HCT116 (cell line): ENCODE data around the gene COMMD6. TPM values are rescaled to one million over a fixed set of nuclear protein-coding genes. Genes with fewer than 3 reads are reported as not detected.
A peak's percentile ranks its signal among the peaks of the same experiment; 100 is the strongest.

ENCODE experiments used
- ATAC-seq: fragments of 200-7000 bp; cut with Tn5 transposase; 2 replicates; pipeline ENCODE4 v1.9.1; 2020; ENCODE audit warnings: mild to moderate bottlenecking, moderate library complexity
- BruUV-seq: library from RNA; stranded (reverse); fragments of 400-500 nt; replicated peaks from 2 replicates; lab custom pipeline; 2021; lab: Mats Ljungman, UMichigan
- CTCF ChIA-PET: fragments of 300-600 bp; sonication (Branson Sonifier 250); formaldehyde crosslinking; loops from one replicate; lab custom pipeline; 2021; ENCODE audit warnings: antibody characterized with exemption; lab: Charles Lee
- POLR2A ChIA-PET: fragments of 300-600, 350-600 bp; sonication (Branson Sonifier 250); formaldehyde crosslinking; loops from one replicate; lab custom pipeline; 2021; ENCODE audit warnings: antibody characterized with exemption; lab: Charles Lee
- RAD21 ChIA-PET, 2 experiments: fragments of 300-600 bp; sonication (Branson Sonifier 250); formaldehyde crosslinking; loops; one replicate each; lab custom pipeline; 2023; ENCODE audit warnings: low total read pairs in 2 of 2; ENCODE audit not compliant: uncharacterized antibody in 2 of 2, unreplicated experiment in 2 of 2, low non-redundant PET in 1 of 2; lab: Charles Lee
- DNase-seq: peaks from one replicate; pipeline ENCODE4 v3.0.0-alpha.2; 2010; ENCODE audit warnings: low read depth, low spot score
- H2AFZ ChIP-seq: fragments of 200-600 bp; shearing (Covaris generic), sonication (generic); 2 replicates; pipeline ENCODE4 v1.6.1; 2017; ENCODE audit warnings: low read depth, mixed run types, mixed read lengths, antibody characterized with exemption, low read length; ENCODE audit not compliant: poor library complexity, severe bottlenecking
- H3K27ac ChIP-seq: 2 replicates; pipeline ENCODE4 v1.5.1; 2012; ENCODE audit warnings: low read depth, low read length
- H3K27me3 ChIP-seq: fragments of 200-600 bp; sonication (generic); 2 replicates; pipeline ENCODE4 v1.6.1; 2016; ENCODE audit warnings: mixed run types, low read length, mixed read lengths; ENCODE audit not compliant: insufficient read depth
- H3K36me3 ChIP-seq, 2 experiments: fragments of 200-500 bp in 1 of 2; fragments of 200-600 bp in 1 of 2; sonication (Bioruptor generic) in 1 of 2; sonication (generic) in 1 of 2; 2 replicates each; pipeline versions ENCODE4 v1.5.1 to v1.6.1; 2014 to 2016; ENCODE audit warnings: low read length in 2 of 2, inconsistent platforms in 1 of 2, mixed read lengths in 1 of 2, mixed run types in 1 of 2; ENCODE audit not compliant: insufficient read depth in 2 of 2, control insufficient read depth in 1 of 2
- H3K4me1 ChIP-seq, 2 experiments: fragments of 200-600 bp in 1 of 2; sonication (generic) in 1 of 2; 2 replicates each; pipeline versions ENCODE4 v1.5.1 to v1.6.1; 2012 to 2017; ENCODE audit warnings: low read length in 2 of 2, inconsistent platforms in 1 of 2, mild to moderate bottlenecking in 1 of 2, mixed read lengths in 1 of 2, mixed run types in 1 of 2, moderate library complexity in 1 of 2; ENCODE audit not compliant: insufficient read depth in 2 of 2, control insufficient read depth in 1 of 2
- H3K4me2 ChIP-seq: fragments of 200-600 bp; sonication (generic); 2 replicates; pipeline ENCODE4 v1.6.1; 2017; ENCODE audit warnings: mixed run types, low read length, mixed read lengths
- H3K4me3 ChIP-seq, 2 experiments: fragments of 200-600 bp in 1 of 2; sonication (generic) in 1 of 2; replicated peaks in 1 of 2; 2 replicates each; pipeline ENCODE4 v1.5.1; 2011 to 2016; ENCODE audit warnings: low read length in 2 of 2, control low read depth in 1 of 2, low read depth in 1 of 2, mild to moderate bottlenecking in 1 of 2, mixed read lengths in 1 of 2, mixed run types in 1 of 2
- H3K79me2 ChIP-seq: fragments of 200-600 bp; sonication (generic); 2 replicates; pipeline ENCODE4 v1.6.1; 2017; ENCODE audit warnings: mild to moderate bottlenecking, mixed run types, low read length, moderate library complexity, mixed read lengths; ENCODE audit not compliant: insufficient read depth
- H3K9ac ChIP-seq: fragments of 200-600 bp; sonication (generic); 2 replicates; pipeline ENCODE4 v1.6.1; 2016; ENCODE audit warnings: low read length, mixed read lengths
- H3K9me2 ChIP-seq: fragments of 200-600 bp; sonication (generic), shearing (Covaris generic); 2 replicates; pipeline ENCODE4 v1.6.1; 2017; ENCODE audit warnings: mixed run types, mild to moderate bottlenecking, moderate library complexity; ENCODE audit not compliant: insufficient read depth
- H3K9me3 ChIP-seq, 2 experiments: fragments of 200-500 bp in 1 of 2; fragments of 200-600 bp in 1 of 2; sonication (Bioruptor generic) in 1 of 2; sonication (generic) in 1 of 2; 2 replicates each; pipeline ENCODE4 v1.6.1; 2014 to 2017; ENCODE audit warnings: low read length in 2 of 2, mixed read lengths in 2 of 2, inconsistent platforms in 1 of 2, low read depth in 1 of 2, mild to moderate bottlenecking in 1 of 2, mixed run types in 1 of 2, moderate library complexity in 1 of 2; ENCODE audit not compliant: control insufficient read depth in 1 of 2, insufficient read depth in 1 of 2
- H4K20me1 ChIP-seq: fragments of 200-600 bp; sonication (generic), shearing (Covaris generic); 2 replicates; pipeline ENCODE4 v1.6.1; 2017; ENCODE audit warnings: mixed run types, mild to moderate bottlenecking, moderate library complexity; ENCODE audit not compliant: insufficient read depth
- CBX3 ChIP-seq: IDR thresholded peaks from 2 replicates; pipeline ENCODE4 v1.6.1; 2012; ENCODE audit warnings: low read depth
- CEBPB ChIP-seq: IDR thresholded peaks from 2 replicates; pipeline ENCODE4 v1.6.1; 2012; ENCODE audit warnings: low read depth
- ELF1 ChIP-seq: IDR thresholded peaks from 2 replicates; pipeline ENCODE4 v1.6.1; 2012; ENCODE audit warnings: low read depth, borderline replicate concordance
- POLR2A ChIP-seq: IDR thresholded peaks from 2 replicates; pipeline ENCODE4 v1.7.0; 2011; ENCODE audit warnings: borderline replicate concordance; ENCODE audit not compliant: insufficient read depth, insufficient read length; ENCODE audit errors: extremely low read depth
- POLR2AphosphoS5 ChIP-seq: IDR thresholded peaks from 2 replicates; pipeline ENCODE4 v1.6.1; 2011; ENCODE audit warnings: mild to moderate bottlenecking, low read depth, low read length, moderate library complexity
- RAD21 ChIP-seq: IDR thresholded peaks from 2 replicates; pipeline ENCODE4 v1.6.1; 2012; ENCODE audit warnings: low read depth, mild to moderate bottlenecking
- SP1 ChIP-seq: IDR thresholded peaks from 2 replicates; pipeline ENCODE4 v1.6.1; 2012; ENCODE audit warnings: low read depth
- TCF7L2 ChIP-seq: IDR thresholded peaks from 2 replicates; pipeline ENCODE4 v1.7.0; 2011; ENCODE audit warnings: borderline replicate concordance, inconsistent platforms; ENCODE audit not compliant: insufficient read depth, insufficient read length; ENCODE audit errors: extremely low read depth
- YY1 ChIP-seq: IDR thresholded peaks from 2 replicates; pipeline ENCODE4 v1.6.1; 2011; ENCODE audit warnings: low read length, low read depth, moderate library complexity, mild to moderate bottlenecking; ENCODE audit not compliant: insufficient replicate concordance; ENCODE audit errors: extremely low read depth
- ZFX ChIP-seq: fragments of 450-650 bp; IDR thresholded peaks from 2 replicates; pipeline ENCODE4 v1.6.1; 2017
- ZNF274 ChIP-seq: fragments of 200-500 bp; sonication (Bioruptor generic); IDR thresholded peaks from 2 replicates; pipeline ENCODE4 v1.6.1; 2014; ENCODE audit warnings: mild to moderate bottlenecking, low read depth, low read length, inconsistent platforms
- intact Hi-C: fragments of 100-400 bp; cut with micrococcal nuclease; formaldehyde crosslinking; loops from 2 replicates; pipeline ENCODE4 v1.10.0; 2022
- total RNA-seq: library from RNA; stranded (reverse); gene quantifications from one replicate; pipeline ENCODE4 v1.2.1, GENCODE V29; 2021; ENCODE audit not compliant: unreplicated experiment
- TF ChIP-seq, protein P1 (sequence below): IDR thresholded peaks from 2 replicates; pipeline ENCODE4 v1.6.1; 2011; ENCODE audit warnings: mild to moderate bottlenecking, low read length, moderate library complexity; ENCODE audit not compliant: insufficient replicate concordance; ENCODE audit errors: extremely low read depth
- TF ChIP-seq, protein P2 (sequence below): IDR thresholded peaks from 2 replicates; pipeline ENCODE4 v1.6.1; 2012; ENCODE audit warnings: low read depth
- TF ChIP-seq, protein P3 (sequence below): IDR thresholded peaks from 2 replicates; pipeline ENCODE4 v1.6.1; 2012
- TF ChIP-seq, protein P4 (sequence below), 3 experiments: fragments of 200-600 bp in 1 of 3; sonication (generic) in 1 of 3; IDR thresholded peaks in 2 of 3; conservative IDR thresholded peaks in 1 of 3; 2 replicates each; pipeline ENCODE4 v1.5.1; 2012 to 2017; ENCODE audit warnings: low read depth in 2 of 3, low read length in 2 of 3, antibody characterized with exemption in 1 of 3, borderline replicate concordance in 1 of 3, control low read depth in 1 of 3, mild to moderate bottlenecking in 1 of 3, mixed read lengths in 1 of 3, mixed run types in 1 of 3, moderate library complexity in 1 of 3; ENCODE audit not compliant: insufficient read depth in 1 of 3
- TF ChIP-seq, protein P5 (sequence below): IDR thresholded peaks from 2 replicates; pipeline ENCODE4 v1.6.1; 2012

COMMD6 gene
- total RNA-seq, 1 experiment from 2014 or later: 108 TPM

DNA sequence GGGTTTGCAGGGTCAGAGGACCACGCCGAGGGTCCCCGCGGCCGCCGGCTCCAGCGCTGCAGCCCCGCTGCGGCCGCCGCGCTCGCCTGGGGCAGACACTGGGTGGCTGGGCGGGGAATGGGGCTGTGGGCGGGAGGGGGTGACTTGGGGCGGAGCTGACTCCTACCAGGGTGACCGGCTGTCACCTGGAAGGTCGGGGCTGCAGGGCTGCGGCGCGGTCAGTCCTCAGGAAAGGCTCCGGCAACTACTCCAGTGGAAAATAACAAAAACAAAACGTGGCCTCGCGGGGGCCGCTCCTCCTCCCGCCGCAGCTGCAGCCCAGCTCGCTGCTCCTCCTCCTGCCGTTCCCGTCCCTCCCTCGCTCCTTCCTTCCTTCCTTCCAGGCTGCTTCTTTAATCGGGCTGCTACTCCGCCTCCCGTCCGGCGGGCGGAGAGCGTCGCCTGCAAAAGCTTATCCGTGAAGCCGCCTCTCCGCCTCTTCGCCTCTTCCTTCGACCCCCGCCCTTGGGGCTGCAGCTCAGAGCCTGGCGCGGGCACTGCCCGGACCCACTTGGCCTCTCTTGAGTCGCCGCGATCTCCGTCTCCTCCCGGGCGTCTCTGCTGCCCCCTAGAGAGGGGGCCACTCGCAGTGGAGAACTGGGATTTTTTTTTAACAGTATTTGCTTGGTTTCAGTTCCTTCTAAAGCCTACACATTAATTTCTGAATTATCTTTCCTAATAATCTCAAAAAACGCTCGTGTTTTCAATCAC is 55.4 kb downstream of the COMMD6 start, which contains the start of gene TBC1D4:
TBC1D4 (minus strand) TSS at position 100 of the 750 bp plus-strand sequence. CDS start 402 bp downstream, outside the sequence.
- peak within 1 kb of the TSS; percentile 72 to 76 for H3K4me3 ChIP-seq
- DNase-seq: peak; percentile 76
- peak within 1 kb of the TSS; percentile 88 for H3K4me2 ChIP-seq
- no peaks in the 10 kb centered on the region for H3K36me3 ChIP-seq
- peak; percentile 80 for ATAC-seq
- H3K9ac ChIP-seq: peak within 1 kb of the TSS; percentile 79
- H3K79me2 ChIP-seq: peaks cover 35% of the 10 kb centered on the region
- H4K20me1 ChIP-seq: no peaks in the 10 kb centered on the region
- intact Hi-C loops: loop anchor here (2.0 kb wide), 1 partner anchor 67 kb away; the partner anchor contains the start of gene UCHL3
- no peaks in the 10 kb centered on the region for H3K9me2 ChIP-seq
- no peaks in the 10 kb centered on the region for H3K27me3 ChIP-seq
- ChIA-PET CTCF (interaction anchor here (0.6 to 1.9 kb wide), 19 partner anchors 8 to 186 kb away, joined by 3 to 13 read pairs (median 4); partner anchors contain the start of gene UCHL3), RAD21 (interaction anchor here (0.6 to 1.1 kb wide), 3 partner anchors 66 to 202 kb away, joined by 3 to 5 read pairs (median 3); no protein-coding TSS in a partner anchor), POLR2A (interaction anchor here (1.2 kb wide), 1 partner anchor 68 kb away, joined by 4 read pairs; the partner anchor contains the start of gene UCHL3)
- no TSS peak for BruUV-seq
- H3K9me3 ChIP-seq: no peaks in the 10 kb centered on the region
- peaks cover 23 to 38% of the 10 kb centered on the region in 2 experiments for H3K4me1 ChIP-seq
- TF ChIP-seq YY1 (peak; percentile 16), ZNF274 (no peak), CBX3 (no peak), ZFX (no peak), ELF1 (no peak), POLR2AphosphoS5 (peak; percentile 63), TCF7L2 (peak; percentile 53), POLR2A (peak; percentile 20), SP1 (peak; percentile 52), CEBPB (no peak), RAD21 (peak; percentile 68)
- TF ChIP-seq, protein P1, sequence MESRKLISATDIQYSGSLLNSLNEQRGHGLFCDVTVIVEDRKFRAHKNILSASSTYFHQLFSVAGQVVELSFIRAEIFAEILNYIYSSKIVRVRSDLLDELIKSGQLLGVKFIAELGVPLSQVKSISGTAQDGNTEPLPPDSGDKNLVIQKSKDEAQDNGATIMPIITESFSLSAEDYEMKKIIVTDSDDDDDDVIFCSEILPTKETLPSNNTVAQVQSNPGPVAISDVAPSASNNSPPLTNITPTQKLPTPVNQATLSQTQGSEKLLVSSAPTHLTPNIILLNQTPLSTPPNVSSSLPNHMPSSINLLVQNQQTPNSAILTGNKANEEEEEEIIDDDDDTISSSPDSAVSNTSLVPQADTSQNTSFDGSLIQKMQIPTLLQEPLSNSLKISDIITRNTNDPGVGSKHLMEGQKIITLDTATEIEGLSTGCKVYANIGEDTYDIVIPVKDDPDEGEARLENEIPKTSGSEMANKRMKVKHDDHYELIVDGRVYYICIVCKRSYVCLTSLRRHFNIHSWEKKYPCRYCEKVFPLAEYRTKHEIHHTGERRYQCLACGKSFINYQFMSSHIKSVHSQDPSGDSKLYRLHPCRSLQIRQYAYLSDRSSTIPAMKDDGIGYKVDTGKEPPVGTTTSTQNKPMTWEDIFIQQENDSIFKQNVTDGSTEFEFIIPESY: no peak
- TF ChIP-seq, protein P2, sequence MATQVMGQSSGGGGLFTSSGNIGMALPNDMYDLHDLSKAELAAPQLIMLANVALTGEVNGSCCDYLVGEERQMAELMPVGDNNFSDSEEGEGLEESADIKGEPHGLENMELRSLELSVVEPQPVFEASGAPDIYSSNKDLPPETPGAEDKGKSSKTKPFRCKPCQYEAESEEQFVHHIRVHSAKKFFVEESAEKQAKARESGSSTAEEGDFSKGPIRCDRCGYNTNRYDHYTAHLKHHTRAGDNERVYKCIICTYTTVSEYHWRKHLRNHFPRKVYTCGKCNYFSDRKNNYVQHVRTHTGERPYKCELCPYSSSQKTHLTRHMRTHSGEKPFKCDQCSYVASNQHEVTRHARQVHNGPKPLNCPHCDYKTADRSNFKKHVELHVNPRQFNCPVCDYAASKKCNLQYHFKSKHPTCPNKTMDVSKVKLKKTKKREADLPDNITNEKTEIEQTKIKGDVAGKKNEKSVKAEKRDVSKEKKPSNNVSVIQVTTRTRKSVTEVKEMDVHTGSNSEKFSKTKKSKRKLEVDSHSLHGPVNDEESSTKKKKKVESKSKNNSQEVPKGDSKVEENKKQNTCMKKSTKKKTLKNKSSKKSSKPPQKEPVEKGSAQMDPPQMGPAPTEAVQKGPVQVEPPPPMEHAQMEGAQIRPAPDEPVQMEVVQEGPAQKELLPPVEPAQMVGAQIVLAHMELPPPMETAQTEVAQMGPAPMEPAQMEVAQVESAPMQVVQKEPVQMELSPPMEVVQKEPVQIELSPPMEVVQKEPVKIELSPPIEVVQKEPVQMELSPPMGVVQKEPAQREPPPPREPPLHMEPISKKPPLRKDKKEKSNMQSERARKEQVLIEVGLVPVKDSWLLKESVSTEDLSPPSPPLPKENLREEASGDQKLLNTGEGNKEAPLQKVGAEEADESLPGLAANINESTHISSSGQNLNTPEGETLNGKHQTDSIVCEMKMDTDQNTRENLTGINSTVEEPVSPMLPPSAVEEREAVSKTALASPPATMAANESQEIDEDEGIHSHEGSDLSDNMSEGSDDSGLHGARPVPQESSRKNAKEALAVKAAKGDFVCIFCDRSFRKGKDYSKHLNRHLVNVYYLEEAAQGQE: no peak
- TF ChIP-seq, protein P3, sequence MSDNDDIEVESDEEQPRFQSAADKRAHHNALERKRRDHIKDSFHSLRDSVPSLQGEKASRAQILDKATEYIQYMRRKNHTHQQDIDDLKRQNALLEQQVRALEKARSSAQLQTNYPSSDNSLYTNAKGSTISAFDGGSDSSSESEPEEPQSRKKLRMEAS: peak; percentile 71
- TF ChIP-seq, protein P4, sequence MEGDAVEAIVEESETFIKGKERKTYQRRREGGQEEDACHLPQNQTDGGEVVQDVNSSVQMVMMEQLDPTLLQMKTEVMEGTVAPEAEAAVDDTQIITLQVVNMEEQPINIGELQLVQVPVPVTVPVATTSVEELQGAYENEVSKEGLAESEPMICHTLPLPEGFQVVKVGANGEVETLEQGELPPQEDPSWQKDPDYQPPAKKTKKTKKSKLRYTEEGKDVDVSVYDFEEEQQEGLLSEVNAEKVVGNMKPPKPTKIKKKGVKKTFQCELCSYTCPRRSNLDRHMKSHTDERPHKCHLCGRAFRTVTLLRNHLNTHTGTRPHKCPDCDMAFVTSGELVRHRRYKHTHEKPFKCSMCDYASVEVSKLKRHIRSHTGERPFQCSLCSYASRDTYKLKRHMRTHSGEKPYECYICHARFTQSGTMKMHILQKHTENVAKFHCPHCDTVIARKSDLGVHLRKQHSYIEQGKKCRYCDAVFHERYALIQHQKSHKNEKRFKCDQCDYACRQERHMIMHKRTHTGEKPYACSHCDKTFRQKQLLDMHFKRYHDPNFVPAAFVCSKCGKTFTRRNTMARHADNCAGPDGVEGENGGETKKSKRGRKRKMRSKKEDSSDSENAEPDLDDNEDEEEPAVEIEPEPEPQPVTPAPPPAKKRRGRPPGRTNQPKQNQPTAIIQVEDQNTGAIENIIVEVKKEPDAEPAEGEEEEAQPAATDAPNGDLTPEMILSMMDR (IDR thresholded peaks at IDR 0.05 in 2 of 3, conservative IDR thresholded peaks at IDR 0.05 in 1 of 3; ENCODE audit: borderline replicate concordance in 1 of 3, insufficient read depth in 1 of 3, low read depth in 2 of 3, low read length in 2 of 3): peak; percentile 77 to 90 (median 80)
- TF ChIP-seq, protein P5, sequence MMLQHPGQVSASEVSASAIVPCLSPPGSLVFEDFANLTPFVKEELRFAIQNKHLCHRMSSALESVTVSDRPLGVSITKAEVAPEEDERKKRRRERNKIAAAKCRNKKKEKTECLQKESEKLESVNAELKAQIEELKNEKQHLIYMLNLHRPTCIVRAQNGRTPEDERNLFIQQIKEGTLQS: no peak
- peak within 1 kb of the TSS; percentile 70 for H2AFZ ChIP-seq
- peak within 1 kb of the TSS; percentile 82 for H3K27ac ChIP-seq
